Eye (tissue), 1 donor: Measurements from ENCODE around the gene NUMB.

Source experiments
- DNase-seq: peaks from one replicate; pipeline ENCODE4 v3.0.0-alpha.2; 2015

The NUMB gene

DNA sequence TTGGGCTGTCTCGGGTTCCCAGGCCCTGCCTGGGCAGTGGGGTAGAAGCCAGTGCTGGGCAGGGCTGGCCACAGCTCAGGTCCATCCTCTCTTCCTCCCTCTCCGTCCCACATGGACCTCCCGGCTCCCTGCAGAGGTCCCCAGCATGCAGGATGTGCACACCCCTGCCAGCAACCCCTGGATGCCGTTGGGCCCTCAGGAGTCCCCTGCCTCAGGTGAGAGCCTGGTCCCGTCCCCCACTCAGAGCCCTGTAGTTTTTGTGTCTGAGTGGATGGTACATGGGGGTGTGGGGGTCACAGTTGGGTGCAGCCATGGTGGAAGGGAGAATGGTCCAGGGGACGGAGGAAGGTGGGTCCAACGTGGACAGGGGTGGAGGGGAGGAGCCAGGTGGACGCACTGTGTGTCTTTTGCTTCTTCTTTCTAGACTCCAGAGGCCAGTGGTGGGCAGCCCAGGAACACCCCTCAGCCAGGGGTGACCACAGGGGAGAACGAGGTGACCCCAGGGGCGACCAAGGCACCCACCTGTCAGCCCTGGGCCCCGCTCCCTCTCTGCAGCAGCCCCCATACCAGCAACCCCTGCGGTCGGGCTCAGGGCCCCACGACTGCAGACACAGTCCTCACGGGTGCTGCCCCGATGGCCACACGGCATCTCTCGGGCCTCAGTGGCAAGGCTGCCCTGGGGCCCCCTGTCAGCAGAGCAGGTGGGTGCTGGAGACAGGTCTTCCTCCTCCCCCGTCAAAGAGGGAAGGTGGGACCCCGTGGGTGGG, 199.3 kb downstream of the NUMB start:
- no peak for DNase-seq

DNA sequence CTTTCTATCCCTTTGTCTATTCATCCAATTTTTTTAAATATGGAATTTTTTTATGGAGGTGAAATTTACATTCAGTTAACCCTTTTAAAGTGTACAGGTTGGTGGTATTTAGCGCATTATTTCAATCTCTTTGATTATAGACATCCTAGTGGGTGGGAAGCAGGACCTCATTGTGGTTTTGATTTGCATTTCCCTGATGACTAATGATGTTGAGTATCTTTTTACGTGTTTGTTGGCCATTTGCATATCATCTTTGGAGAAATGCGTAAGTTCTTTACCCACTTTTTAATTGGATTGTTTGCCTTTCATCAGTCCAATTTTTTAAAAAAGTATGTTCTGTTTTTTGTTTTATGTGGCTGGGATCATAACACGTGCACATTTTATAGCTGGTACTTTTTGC, 200.3 kb downstream of the NUMB start:
- no peak for DNase-seq

DNA sequence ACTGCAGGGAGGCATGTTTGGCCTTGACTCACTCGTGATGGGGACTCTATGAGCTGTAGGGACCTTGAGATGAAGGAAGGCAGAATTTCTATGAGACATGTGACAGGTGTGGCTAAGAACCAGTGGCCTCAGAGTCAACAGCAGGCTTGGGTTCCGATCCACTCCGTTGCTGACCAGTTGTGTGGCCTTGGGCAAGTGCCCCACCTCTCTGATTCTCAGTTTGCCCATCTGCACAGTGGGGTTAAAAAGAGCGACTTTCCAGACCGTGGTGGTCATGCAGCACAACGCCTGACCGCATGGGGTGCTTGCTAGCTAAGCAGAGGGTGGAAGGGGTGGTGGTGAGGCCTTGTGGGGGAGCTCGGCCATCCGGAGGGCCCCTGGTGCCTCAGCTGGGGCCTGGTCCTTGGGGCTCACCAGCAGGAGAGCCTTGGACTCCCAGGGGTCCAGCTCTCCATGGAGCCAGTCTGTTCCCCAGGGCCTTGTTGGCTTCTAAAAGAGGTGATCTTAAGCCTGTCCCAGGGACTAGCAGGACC, 202.6 kb downstream of the NUMB start:
- DNase-seq: no peak

DNA sequence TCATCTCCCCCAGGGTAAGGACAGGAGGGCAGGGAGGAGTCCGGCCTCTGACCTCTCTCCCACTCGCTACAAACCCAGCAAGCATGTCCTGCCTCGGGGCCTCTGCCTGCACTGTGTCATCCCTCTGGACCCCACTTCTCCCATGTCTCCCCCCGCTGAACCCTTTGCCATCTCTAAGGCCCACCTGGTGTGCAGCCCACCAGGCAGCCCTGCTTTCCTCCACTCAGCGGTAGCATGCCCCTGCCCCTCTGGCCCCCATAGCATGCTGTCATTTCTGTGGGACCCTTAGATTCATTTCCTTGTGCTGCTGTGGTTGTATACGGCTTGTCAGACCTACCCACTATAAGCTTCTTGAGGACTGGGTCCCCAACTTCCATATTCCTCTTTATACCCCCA, 203.3 kb downstream of the NUMB start:
- DNase-seq: no peak

DNA sequence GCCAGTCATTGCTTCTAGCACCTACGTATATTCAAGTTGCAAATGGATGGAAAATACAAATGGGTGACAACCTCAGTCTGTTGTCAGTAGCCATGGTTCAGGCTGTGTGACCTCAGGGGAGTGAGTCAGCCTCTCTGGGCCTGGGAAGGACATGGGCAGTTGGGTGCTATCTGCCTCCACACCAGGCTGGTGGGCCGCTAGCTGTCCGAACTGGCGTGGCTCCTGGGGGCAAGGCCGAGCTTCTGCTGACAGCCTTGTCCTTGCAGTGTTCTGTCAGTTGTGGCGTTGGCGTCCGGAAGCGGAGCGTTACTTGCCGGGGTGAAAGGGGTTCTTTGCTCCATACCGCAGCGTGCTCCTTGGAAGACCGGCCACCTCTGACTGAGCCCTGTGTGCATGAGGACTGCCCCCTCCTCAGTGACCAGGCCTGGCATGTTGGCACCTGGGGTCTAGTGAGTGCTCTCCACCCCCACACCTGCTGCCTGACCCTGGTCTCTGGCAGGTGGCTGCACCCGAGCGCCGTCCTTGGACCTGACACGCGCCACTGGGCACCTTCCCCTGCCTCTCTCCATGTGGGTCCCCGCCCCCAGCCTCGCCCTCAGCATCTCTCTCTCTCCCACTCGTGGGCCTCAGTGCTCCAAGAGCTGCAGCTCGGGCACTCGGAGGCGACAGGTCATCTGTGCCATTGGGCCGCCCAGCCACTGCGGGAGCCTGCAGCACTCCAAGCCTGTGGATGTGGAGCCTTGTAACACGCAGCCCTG, 203.9 kb downstream of the NUMB start:
- DNase-seq: no peak

DNA sequence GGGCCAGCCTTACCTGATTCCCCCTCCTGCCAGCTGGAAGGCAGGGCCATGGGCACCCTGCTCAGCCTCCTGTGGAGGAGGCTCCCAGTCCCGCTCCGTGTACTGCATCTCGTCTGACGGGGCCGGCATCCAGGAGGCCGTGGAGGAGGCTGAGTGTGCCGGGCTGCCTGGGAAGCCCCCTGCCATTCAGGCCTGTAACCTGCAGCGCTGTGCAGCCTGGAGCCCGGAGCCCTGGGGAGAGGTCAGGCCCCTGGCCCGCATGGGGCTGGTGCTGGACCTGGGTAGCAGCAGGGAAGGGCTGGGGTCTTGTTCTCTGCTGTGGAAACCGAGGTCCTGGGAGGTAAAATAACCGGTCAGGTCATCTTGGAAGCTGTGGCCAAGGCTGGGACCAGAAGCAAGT, 204.6 kb downstream of the NUMB start:
- no peak for DNase-seq

DNA sequence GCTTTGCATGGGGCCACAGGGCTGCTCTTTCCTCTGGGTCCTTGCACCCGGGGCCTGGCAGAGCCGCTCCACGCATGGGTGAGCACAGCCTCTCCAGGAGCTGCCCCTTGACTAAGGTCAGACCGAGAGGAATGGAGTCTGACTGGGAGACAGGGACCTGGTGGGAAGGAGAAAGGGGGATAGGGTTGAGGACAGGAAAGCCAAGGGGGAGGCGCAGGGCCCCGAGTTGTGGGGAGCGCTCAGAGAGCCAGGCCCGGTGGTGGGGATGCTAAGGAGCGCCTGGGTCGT, 205.1 kb downstream of the NUMB start:
- no peak for DNase-seq

DNA sequence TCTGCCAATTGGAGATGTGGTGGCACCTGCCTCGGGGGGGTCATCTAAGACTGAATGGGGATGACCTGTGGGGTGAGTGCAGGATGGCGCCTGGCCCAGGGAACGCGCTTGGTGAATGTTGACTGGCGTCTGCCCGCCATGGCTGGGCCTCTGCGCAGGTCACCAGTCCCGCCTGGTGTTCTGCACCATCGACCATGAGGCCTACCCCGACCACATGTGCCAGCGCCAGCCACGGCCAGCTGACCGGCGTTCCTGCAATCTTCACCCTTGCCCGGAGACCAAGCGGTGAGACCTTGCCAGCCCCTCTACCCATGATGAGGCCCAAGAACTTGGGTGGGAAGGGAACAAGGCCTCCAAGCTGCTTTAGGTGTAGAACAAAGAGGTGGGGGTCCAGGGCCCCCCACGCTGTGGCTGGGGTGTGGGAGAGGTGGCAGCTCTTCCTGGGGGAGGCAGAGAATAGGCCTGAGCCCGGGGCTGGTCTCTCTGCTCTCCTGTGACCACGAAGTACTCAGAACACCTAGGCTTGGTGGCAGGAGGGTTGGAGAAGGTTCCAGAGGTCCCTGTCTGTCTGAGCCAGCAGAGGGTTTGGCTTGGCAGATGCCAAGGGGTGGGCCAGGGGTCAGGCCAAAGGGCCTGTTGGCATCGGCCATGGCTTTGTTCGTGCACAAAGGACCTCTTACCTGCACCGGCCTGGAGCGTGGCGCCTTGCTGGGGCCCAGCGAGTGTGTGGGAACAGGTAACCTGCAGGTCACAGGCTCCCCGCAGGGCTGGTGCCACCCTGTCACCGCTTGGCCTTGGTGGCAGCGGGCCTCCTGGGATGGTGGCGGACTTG, 205.6 kb downstream of the NUMB start:
- no peak for DNase-seq

DNA sequence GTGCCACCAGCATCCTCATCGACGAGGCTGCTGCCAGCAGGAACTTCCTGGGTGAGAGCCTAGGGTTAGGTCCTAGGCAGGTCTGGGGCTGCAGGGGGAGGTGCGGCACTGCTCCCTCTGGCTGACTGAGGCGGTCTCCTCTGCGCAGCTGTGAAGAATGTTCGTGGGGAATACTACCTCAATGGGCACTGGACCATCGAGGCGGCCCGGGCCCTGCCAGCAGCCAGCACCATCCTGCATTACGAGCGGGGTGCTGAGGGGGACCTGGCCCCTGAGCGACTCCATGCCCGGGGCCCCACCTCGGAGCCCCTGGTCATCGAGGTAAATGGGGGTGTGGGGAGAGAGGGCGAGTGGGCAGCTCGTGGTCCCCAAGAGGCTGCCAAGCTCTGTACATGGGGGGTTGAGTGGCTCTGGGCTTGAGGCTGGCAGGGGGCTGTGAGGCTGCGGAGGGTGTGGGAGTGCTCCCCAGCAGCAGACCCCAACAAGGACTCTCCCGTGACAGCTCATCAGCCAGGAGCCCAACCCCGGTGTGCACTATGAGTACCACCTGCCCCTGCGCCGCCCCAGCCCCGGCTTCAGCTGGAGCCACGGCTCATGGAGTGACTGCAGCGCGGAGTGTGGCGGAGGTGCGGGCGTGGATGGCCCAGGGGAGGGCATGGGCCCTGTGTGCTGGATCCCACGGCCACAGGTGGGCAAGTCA, 206.7 kb downstream of the NUMB start:
- no peak for DNase-seq

DNA sequence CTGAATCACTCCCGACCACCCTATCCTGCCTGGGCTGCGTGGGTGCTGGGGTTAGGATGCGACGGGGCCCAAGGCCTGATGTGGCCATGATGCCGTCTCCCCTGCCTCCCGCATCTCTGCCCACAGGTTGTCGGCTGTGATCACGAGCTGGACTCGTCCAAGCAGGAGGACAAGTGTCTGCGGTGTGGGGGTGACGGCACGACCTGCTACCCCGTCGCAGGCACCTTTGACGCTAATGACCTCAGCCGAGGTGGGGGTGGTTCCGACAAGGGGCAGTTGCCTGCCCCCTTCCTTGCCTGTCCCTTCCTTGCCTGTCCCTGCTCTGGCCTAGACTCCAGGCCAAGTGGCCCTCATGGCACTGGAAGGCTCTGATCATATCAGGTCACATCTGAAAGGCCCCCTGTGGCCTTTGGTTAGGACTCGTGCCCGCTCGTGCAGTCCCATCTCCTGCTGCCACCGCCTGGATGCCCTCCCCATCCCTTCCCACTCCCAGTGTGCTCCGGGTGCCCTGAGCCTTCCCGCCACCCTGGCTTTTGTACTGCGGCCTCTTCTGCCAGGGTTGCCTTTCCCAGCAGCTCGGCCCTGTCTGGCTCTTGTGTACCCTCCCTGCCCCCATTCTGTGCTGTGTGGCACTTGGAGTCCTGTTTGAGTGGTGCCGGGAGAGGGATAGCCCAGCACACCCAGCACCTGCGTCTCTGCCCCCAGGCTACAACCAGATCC, 207.4 kb downstream of the NUMB start:
- DNase-seq: no peak

DNA sequence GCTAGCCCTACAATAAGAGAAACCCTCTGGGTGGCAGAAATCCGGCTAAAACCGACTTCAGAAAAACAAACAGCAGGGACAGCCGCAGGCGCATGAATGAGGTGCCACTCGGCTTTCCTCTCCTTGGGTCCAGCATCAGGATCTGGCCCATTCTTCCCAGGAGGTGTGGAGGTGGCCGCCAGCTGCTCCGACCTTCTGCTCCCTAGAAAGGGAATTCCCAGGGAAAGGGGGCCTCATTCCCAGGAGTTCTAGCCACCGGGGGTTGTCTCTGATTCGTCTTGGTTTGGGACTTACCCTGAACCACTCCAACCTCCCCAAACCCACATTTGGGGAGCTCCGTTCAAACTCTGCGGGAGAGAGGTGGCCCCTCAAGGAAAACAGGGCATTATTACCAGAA, 208.0 kb downstream of the NUMB start:
- no peak for DNase-seq

DNA sequence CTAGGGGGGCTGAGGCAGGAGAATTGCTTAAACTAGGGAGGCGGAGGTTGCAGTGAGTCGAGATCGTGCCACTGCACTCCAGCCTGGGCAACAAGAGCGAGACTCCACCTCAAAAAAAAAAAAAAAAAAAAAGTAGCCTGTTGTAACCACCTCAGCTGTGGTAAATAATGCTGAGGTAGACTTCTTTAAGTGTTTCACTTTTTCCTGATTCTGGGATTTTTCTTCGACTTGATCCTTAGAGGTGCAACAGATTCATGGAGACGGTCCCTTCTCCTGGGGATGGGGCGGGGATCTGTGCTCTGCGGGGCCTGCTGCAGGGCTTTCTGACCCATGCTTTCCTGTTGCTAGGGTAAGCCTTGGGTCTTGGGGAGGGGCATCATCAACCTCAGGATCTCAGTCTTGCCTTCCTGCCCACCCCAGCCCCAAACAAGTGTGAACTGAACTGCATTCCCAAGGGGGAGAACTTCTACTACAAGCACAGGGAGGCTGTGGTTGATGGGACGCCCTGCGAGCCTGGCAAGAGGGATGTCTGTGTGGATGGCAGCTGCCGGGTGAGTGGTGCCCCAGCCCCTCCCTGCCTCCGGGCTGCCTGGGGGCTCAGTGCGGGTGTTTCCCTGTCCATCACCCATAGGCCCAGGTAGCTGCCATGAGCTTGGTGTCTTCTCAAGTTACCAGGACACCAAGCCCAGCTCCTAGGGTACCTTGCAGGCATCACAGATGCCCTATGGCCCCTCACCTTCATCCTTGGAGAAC, 208.6 kb downstream of the NUMB start:
- no peak for DNase-seq

DNA sequence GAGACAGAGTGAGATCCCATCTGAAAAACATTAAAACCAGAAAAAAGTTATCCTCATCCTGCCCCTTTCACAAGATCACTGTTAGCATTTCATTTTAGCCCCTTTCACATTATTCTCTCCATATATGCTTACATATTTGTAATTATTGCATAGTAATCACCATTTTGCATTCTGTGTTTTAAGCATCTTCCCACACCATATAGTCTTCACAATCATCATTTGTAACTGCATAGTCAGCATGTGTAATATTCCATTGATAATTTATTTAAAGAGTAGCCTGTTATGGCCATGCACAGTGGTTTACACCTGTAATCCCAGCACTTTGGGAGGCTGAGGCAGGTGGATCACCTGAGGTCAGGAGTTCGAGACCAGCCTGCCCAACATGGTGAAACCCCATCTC, 209.2 kb downstream of the NUMB start:
- DNase-seq: no peak

DNA sequence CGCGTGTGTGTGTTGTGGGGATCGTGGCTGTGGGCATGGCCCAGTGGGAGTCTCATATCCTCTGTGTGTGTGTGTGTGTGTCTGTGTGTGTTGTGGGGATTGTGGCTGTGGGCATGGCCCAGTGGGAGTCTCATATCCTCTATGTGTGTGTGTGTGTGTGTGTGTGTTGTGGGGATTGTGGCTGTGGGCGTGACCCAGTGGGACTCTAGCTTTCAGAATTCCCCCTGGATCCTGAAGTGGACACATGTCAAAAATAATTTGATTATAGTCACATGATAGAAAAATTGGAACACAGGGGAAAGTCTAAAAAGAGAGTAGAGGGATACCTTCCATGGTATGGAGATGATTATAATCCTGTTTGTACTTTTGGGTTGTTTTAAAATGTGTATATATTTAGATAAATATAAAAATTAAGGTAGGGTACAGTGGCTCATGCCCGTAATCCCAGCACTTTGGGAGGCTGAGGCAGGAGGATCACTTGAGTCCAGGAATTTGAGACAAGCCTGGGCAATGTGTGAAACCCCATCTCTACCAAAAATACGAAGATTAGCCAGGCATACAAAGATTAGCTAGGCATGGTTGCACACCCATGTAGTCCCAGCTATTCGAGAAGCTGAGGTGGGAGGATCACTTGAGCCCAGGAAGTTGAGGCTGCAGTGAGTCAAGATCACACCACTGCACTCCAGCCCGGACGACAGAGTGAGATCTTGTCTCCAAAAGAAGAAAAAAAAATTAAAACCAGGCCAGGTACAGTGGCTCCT, 210.1 kb downstream of the NUMB start:
- DNase-seq: no peak

DNA sequence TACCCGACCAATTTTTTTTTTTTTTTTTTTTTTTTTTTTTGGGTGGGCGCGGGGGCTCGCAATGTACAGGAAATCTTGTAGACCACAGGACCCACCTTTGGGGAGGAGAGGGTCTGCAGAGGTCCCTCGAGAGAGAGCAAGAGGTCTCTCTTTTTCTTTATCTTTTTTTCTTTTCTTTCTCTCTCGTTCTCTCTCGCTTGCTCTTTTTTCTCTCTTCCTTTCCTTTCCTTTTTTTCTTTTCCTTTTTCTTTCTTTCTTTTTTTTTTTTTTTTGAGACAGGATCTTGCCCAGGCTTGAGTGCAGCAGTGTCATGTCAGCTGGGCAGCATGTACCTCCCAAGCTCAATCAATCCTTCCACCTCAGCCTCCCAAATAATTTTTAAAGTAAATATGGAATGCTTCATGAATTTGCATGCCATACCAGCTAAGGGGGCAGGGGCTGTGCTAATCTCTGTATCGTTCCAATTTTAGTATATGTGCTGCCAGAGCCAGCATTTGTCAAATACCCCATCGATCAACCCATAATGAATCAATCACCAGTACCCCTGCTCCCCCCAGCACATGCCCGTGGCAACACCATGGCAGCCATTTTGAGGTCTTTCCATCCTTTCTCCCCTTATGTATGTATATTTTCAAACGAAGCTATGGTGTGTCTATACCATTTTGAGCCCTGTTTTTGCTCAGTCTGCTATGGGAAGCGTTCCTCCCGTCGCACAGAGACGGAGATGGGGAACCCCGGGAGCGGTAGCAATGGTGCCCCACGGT, 211.8 kb downstream of the NUMB start:
- no peak for DNase-seq

DNA sequence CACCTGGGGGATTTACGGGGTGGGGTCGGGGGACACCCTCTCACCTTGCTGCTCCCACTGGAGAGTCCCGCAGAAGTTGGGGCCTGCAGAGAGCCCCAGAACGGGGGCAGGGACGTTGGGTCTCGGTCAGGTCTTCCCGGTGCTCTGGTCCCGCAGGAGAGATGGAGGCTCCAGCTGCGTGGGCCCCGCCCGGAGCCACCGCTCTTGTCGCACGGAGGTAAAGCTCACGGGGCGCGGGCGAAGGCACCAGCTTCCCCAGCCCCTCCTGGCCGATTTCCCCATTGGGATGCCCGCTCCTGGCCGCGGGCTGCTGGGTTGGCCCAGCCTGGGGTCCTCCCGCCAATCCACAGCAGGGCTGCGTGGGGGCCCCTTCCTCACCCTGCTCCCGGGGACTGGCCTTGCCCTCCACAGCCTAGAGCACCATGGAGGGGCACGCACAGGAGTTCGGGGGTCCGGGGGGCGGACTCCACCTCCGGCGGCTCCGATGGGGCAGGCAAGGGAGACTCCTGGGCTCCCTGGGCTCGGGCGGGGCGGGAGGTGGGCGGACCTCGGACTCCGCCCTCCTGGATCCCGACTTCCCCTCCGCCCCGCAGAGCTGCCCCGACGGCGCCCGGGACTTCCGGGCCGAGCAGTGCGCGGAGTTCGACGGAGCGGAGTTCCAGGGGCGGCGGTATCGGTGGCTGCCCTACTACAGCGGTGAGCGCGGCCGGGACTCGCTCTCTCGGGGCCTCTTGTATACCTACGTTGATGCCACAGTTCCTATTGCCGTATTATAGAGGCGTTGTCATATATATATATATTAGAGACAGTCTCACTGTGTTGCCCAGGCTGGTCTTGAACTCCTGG, 212.6 kb downstream of the NUMB start:
- peak; percentile 48 for DNase-seq

DNA sequence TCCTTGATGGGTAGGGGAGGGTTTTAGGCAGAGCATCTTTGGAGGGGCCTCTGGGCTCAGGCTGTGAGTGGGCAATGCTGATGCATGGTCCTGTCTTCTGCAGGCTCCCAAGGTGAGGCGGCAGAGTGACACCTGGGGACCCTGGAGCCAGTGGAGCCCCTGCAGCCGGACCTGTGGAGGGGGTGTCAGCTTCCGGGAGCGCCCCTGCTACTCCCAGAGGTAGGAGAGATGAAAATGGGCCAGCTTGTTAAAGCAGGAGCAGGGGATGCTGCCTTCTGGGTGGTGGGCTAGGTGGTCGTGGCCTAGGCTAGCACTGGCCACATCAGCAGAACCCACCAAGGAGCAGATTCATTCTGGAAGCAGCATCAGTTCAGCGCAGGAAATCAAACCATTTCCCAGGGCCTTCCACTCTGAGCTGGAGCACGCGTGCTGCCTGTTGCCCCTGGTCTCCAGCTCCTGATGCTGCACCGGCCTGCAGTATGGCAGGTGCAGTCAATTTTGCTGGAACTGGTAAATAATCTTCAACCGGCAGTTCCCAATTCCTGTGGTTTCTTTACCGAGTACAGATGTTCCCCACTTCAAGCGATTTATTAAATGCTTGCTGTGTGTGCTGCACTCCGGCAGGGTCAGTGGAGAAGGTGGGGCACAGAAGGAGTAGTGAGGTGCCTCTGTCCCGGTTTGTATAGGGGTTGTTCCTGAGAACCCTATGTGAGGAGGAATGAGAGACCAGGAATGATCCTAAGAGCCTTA, 213.6 kb downstream of the NUMB start:
- no peak for DNase-seq

DNA sequence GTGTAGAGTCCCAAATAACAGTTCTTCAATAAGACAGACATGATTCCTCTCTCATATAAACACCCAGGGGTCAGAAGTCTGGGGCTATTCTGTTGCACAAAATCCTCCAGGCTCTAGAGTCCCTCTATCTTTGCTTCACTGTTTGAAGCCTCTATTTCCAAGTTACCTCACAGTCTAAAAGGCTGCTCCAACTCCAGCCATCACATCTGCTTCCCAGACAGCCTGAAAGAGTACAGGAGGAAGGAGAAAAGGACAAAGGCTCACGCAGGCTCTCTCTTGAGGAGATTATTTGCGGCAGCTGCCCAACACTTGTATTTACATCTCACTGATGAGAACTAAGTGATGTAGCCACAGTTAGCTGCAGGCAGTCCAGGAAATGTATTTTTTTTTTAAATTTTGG, 214.6 kb downstream of the NUMB start:
- no peak for DNase-seq
